ENCODE data around the gene RBMS3.

The RBMS3 gene

DNA sequence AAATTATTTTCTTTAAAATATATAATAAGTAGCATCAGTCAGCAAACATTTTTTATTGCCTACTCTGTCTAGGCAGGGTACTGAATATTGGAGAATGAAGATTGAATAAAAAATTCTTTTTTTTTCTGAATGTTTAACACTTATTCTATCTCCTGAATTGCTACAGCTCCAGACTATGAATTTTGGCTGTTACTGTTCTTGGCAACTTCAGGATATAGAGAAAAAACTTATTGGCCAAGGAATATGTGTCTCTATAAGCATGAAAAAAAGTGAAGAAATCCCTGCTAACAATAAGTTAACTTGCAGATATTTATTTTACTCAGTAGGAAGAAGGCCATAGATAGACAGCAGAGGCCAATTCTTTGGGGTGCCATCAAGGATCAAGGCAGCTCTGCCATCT lies 309.6 kb downstream of the RBMS3 start:
- DNase-seq: no peak

DNA sequence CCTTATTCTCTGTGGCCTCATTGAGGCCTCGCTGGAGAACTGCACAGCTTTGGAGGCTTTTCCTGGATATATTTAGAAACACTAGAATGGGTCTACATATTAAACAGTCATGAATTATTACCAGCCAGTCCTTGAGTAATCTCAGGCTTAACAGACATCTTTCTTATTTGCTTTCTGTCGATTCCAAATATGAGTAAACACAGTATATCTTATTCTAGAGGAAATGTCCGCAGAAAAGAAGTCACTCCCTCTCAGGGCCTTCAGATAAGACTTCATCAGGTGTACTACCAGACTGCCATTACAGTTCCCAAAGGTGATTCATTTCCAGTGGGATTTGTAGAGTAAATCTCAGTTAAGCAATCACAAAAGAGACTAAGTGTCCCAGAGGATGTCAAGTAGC lies 310.7 kb downstream of the RBMS3 start:
- DNase-seq: no peak

DNA sequence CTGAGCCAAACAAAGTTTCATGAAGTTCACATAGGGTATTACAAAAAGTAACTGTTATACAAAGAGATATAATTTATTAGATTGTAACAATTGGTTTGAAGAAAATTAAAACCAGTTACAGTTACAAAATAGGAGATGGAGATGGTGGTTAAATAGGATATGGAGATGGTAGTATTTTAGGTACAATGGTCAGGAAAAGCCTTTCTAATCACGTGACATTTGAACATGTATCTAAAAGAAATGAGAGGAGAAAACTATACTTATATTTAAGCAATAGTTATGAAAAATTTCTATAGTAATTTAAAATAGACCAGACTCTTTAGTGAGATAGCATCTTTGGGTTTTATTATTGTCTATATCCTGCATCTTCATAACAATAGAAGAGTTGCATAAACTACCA lies 312.9 kb downstream of the RBMS3 start:
- DNase-seq: no peak

DNA sequence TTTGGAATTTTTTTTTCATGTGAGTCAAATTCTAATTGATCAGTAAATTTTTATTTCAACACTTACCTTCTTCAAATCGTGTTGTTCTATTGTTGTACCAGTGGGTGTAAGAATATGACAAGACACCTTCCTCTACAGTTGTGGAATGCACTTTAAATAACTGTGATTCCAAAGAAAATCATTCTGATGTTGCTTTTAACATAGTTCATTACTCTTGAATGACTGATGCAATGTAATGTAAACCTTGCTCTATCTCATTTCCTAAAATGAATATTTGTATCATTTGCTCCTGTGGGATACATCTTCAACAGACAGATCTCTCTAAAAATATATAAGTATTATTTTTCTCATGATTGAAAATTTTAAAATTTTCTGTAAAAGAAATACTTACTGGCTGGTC lies 313.4 kb downstream of the RBMS3 start:
- no peak for DNase-seq

DNA sequence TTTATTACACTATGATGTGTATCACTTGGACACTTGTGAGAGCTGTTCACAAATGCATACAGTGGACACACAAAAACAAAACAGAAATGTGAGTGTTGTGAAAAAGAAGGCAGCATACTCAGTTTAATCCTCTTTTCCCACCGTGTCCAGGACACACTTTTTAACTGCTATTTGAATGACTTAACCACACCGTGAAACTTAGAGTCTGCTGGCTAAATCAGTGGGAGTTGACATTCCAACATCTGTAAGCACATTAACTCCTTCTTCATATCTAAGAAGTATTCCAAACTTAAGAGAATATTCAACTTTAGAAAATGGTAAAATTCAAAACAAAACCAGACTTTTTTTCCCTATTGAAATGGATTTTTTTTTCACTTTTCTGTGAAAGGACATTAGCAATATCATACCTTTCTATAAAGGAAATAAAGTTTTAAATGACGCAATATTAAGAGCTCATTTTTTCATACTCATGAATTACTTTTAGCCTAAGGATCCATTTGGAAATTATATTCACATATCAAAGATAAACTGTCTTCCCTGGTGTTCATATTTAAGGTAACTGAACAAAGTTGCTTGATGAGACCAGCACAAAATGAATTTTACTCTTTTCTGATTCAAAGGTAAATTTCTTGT lies 316.6 kb downstream of the RBMS3 start:
- DNase-seq: no peak

DNA sequence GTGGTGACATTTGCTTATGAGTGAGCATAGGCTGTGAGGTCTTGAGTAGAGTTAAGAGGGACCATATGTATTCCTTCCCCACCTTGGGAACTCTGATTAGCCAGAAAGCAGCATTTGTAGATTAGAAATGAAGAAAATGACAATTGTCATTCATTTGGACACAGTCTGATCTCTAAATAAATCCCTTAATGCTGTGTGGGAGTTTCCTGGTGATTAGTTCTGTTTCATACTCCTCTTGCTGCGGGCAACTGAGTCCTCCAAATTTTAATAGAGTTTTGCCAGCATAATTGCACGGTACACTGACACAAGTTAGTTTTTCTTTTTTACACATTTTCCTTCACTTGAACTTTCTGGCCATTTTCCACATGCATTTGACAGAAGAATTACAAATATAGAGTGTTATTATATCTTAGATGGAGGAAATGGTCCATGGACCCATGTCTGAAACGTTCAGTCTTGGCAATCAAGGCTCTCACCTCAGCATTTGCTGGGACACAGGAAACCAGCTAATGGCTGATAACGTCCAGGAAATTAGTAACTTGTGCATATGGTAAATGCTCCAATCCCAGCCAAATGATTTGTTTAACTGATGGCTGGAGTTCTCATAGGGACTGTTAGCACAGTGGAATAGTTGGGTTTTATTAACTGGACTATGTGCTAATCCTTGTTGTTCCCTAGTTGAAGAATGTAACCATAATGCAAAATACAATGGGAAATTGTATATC lies 321.2 kb downstream of the RBMS3 start:
- DNase-seq: no peak

DNA sequence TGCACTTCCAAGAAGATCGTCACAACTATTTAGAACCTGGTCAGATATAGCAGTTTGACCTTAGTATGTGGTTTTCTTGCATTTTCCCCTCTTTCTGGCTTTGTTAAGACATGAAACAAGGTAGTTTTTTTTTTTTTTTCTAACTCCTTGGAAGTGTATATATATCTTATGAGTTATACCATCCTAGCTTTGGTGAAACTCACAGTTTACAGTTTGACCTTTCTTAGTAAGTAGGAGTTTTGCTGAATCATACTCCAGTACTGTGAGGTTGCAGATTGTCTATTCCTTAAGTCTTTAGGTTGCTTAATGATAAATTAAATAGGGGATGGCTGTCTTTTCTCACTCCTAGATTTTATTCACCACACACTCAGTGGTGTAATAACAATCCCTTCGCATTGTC lies 325.0 kb downstream of the RBMS3 start:
- DNase-seq: no peak

DNA sequence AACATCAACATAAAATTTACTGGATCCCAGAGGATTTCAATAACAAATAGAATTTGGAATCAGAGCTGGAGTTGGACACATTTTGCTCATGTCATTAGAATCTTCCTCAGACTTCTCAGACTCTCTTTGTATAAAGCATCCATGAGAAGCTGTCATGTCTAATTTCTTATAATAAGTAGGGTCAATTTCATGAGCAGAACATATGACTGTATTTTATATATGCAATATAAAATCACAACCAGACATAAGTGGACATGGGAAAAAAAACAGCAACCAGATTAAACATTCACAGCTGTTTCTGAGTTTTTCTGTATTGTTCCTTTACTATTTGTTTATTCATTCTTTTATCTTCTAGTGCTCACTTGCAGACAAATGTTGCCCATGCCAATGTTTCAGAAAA lies 325.5 kb downstream of the RBMS3 start:
- no peak for DNase-seq

DNA sequence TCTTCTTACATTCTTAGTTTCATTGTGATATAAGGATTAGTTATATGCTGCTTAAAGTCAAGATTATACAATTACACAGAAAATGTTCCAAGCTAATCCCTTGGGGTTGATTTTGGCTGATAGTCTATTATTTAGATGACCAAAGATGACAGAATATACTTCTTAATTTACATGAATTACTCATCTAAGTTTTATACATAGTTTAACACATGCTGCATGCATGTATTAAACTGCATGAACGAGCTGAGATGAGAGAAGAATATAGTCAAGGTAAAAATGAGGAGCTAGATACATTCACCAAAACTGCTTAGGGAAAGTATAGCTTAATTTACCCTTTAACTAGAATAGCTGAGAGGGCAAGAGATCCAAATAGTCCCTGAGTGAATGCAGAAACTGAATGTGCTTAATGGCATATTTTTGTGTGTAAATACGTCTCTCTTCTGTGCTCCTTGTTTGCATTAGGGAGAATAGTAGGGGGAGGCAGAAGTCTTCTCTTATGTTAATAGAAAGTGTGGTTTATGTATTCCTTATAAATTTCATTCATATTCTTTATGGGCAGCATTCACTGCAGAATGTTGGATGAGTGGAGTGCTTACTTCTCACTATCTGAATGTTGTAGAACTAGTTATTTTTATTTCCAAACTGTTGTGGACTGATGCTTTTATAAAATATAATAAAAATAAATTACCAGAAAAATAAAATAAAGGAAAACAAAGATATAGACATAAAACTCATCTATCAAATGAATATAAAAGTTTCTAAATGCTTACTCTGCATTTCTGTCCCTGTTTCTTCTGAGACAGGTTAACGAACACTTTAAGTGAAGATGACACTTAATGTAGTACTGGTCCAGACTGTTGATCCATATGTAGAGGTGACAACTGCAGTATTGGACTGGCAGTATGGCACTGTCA lies 327.8 kb downstream of the RBMS3 start:
- DNase-seq: no peak

DNA sequence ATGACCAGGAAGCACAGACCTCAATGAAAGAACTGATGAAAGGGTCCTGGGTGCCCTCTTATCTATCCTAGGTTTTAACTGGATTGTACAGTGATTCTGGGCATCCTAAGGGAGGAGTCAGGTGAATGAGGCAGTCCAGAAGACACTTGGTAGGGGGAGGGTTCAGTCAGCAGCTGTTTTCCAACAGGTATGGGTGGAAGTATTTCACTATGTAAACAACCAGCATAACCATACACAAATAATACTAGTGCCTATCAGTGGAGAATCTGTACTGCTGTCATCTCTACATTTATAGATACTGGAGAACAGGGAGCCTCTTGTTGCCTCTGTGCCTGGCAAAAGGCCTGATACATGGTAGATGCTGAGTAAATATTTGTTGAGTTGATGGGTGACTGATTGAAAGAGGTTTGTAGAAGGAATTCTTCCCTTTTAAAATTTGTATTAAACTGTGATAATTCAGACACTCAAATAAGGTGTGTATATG lies 328.5 kb downstream of the RBMS3 start:
- DNase-seq: no peak

DNA sequence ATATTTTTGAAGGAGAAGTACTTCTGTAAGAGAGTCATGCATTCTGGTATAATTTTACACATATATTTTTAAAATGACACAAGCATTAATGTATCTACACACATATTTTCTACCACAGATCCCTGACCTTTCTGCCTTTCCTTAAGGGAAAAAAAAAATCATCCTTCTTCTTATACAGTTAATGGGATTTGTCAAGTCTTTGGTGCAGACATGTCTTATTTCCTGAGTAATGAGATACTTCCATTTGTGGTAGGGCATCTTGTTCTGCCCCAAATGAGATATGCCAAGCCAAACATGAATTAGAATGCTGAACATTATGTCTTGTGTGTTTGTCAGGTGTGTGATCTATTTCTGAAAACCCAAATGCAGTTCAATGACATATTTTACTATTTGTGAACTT lies 329.9 kb downstream of the RBMS3 start:
- no peak for DNase-seq

DNA sequence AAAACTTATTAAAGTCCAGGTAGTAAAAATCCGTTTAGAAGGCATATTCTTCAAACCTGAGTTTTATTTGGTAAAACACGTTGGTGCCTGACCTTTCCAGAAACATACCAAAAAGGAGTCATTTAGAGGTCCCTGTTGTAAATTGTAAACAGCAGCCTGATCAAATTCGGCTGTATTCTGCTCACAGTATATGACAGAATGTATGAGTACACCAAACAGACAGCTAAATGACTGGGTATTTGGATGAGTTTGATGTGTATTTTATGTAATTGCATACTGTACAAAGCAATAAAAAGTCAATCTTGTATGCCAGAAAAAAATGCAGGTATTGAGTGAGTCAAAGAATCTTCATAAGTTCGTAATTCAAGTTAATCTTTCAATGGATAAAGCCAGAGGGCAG lies 330.4 kb downstream of the RBMS3 start:
- no peak for DNase-seq

DNA sequence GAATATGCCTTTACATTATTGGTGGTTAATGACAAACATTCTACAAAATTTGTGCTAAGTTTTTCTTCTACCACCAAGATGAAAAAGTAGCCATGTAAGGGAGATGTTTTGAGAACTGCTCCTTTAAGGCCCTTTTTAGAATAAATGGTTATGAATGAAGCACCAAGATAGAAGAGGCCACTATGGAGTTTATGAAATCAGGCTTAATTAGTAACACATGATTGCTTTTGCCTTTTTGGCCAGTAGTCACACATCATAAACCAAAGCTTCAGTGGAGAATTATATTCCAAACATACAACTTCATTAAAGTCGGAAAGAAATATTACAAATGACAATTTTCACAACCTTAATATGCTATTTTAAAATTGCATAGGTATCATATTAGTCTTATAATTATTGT lies 331.7 kb downstream of the RBMS3 start:
- no peak for DNase-seq

DNA sequence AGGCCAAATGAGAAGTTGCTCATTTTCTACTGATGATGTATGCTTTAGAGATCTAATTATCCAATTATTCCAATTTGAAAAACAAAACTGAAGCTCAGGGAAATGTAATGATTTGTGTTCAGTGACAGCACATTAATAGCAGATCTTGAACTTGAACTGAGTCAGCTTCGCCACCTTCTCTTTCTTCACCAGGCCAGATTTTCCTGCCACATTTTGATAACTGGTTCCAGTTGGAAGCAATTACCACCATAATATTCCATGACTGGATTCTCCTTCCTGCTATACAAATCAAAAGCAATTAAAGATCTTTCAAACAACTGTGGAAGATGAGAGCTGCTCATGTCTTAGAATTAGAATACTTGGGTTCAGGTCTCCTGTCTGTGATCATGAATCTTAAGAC lies 334.1 kb downstream of the RBMS3 start:
- no peak for DNase-seq

DNA sequence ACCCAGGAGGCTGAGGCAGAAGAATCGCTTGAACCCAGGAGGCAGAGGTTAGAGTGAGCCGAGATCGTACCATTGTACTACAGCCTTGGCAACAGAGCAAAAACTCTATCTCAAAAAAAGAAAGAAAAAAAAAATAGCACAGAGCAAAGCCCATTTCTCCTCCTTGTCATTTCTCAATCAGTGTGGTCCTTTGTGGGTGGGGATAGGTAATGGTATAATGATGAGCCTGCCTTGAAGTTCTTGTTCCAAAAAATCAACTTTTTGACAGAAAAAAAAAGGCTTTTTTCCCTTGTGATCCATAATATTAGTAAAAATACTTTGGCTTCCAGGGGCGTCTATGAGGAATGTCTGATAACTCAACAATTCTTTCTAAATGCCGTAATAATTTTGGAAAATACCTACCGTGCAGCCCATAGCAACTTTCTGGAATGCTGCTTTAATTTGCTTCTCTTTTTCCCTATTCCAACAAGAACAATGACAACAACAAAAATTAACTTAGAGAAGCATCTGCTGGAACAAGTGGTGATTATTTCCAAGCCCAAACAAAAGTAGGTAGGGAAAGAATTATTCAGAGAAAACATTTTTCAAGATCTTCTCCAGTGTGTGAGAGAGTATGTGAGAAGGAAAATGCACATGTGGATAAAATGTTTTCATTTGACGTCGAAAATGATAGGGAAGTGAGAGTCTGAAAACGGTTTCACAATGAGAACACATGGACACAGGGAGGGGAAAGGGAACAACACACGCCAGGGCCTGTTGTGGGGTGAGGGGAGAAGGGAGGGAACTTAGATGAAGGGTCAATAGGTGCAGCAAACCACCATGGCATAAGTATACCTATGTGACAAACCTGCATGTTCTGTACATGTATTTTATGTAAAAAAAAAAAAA lies 337.8 kb downstream of the RBMS3 start:
- DNase-seq: no peak

DNA sequence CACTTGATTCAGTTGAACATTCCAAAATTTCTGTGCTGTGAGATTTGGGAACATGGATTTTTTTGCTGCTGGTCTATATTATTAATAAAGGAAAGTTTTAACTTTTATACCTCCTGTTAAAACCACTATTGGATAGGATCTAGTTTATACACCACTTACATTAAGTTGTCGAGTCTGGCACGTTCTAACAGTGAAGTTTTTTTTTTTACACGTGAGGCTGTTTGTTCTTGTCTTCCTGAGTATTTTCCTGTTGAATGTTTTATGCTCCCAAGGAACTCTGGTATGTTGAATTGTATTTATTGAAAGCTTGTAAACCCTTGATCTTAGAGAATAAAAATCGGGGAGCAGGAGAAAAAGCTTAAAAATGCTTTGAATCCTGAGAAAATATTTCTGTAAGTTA lies 338.8 kb downstream of the RBMS3 start:
- DNase-seq: no peak

DNA sequence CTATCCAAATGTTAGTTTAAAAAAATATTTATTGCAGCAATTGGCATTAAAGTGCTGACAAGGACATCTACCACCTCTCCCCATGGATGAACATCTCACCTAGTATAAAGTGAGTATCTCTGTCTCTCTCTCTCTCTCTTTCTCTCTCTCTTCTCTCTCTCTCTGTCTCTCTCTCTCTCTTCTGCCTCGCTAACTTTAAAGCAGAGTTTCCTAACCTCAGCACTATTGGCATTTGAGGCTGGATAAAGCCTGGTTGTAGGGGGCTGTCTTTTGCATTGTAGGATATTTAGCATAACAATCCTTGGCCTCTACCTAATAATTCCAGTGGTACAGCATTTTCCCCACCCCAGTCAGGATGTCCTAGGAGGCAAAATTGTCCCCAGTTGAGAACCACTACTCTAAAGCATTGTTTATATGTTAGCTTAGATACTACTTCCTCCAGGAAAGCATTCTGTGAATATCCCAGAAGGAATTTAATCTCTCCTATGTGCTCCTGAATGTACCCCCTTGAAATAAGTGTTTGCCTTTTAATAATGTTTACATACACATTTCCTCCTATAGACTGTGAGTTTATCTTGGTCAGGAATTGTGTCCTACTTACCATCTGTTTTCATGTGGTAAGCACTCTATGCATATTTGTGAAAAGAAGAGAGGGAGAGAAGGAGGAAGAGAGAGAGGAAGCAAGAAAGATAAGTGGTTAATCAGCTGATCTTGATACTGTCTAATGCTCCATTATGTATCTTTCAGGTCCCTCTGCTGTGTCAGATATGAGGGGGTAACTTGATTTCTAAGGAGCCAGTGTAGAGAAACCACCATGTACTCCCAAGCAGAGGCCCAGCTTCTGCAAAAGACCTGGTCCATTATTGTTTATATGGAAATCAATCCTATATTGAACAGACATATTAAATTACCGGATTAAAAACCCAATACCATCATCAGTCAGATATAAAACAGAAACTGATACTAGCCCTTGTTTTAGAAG lies 346.6 kb downstream of the RBMS3 start:
- no peak for DNase-seq

DNA sequence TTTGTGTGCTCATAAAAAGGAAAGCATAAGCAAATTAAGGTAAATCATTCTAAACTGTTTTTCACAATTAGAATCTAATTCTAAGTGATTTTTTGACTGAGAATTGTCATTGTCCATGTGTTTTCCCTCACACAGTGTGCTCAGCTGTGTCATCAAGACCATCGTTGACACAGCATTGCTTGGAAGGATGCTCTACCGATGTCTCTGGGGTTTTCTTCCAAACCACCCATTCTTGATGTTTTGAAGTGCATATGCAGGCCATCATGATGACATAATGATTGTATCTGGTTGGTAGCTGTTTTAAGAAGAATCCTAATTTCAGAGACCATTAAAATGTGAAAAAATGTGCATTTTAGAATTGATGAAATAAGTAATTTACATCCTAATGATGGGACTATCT lies 347.9 kb downstream of the RBMS3 start:
- no peak for DNase-seq

DNA sequence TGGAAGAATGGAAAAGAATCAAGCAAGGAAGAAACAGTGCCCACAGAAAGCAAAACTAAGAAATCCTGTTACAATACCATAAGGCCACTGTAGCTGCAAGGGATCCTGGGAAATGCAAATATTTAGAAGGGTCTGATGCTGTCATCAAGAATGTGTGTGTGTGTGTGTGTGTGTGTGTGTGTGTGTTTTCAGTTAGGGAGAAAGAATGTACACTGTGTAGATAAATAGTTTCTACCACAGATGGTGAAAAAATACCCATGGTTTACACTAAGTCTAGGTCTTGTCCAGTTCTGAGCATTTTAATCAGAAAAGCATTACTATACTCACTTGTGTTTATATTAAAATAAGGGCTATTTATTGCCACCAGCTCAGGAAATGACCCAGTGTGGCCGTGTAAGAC lies 355.0 kb downstream of the RBMS3 start:
- no peak for DNase-seq

DNA sequence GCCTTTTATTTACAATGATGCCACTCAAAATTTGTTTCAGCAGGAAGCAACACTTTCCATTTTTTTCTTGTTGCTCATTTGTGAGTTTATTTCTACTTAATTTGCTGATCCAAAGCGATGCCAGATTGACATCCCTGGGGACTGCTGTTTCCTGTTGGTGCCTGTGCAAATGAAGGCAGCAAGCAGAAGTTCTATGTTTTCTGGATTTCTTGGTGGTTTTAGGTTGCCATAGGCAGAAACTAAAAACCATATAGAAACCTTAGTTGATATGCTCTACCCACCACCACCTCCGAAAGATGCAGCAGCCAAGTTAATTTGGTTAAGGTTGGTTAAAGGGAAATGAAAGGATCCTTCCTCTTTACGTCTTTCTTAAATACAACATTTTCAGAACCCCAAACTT lies 356.2 kb downstream of the RBMS3 start:
- DNase-seq: no peak

DNA sequence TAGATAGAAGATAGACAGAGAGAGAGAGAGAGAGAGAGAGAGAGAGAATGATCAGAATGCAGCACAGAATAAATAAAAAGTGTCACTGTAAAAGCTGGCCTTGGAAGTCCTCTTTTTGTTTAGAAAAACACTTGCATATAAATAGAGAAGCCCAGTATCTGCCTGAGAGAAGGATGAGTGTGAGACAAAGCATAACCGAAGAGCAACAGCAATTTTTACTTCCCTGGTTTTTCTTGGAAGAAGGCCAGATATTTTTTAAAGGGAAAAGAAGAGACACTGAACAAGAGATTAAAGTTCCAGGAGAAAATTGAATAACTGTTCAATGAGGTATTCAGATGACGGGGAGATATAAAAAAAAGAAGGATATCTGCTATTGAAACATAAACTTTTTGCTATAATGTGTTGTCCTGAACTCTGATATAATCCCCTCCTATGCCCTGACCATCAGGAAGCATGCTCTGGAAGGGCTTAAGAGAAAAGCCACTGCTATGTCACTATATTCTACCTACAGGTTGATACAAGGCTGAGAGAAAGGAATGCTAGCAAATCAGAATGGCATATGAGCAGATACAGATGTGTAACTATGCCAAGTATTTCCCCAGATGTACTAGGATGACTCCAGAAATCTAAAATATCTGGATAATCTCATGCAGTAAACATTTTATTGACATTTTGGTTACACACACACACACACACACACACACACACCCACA lies 358.9 kb downstream of the RBMS3 start:
- DNase-seq: no peak

Data from SHP77 treated with DMSO at 0.1 percent for 48 hours (cell line).